NCI-H2107 treated with DMSO at 0.1 percent for 48 hours (cell line): ENCODE data around the gene FAM20B.
A peak's percentile ranks its signal among the peaks of the same experiment; 100 is the strongest.
"Not testable (repeated sequence)": the region's sequence is repeated elsewhere in the genome, so short reads cannot be mapped to it uniquely, and the experiment has no call there.

Source experiments
- DNase-seq: peaks from one replicate; lab custom pipeline; 2025; ENCODE audit not compliant: unreplicated experiment; lab: John Stamatoyannopoulos, UW

Gene FAM20B

GRCh38 chr1:179023946-179024650 lies 1.6 kb upstream of the FAM20B start:
- DNase-seq = no peak

GRCh38 chr1:179025975-179026812 lies 500 bp downstream of the FAM20B start:
- DNase-seq = peak; percentile 58

GRCh38 chr1:179026813-179027669 lies 1.3 kb downstream of the FAM20B start:
- DNase-seq = no peak

GRCh38 chr1:179029321-179029759 lies 3.6 kb downstream of the FAM20B start:
- no peak for DNase-seq

DNA sequence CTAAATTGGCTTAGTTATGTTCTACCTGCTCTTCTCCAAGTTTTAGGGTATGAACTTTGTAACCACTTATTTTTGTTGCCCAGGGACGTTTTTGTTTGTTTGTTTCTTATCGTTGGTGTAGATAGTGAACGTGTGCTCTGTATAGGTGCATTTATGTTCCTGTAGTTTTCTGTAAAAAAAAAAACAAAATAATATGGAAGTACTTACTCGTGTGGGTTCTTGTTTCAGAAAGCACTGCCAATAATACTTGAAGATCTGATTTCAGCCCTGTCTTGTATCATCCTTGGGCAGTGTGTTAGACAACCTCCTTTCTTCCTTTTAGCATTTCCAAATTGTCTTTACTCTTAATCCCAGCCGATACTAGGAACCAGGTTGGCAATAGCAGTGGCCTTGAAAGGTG lies 4.4 kb downstream of the FAM20B start:
- no peak for DNase-seq

- DNase-seq = no peak
These were observed 5.0 kb downstream of the FAM20B start for GRCh38 chr1:179030683-179031082.

DNA sequence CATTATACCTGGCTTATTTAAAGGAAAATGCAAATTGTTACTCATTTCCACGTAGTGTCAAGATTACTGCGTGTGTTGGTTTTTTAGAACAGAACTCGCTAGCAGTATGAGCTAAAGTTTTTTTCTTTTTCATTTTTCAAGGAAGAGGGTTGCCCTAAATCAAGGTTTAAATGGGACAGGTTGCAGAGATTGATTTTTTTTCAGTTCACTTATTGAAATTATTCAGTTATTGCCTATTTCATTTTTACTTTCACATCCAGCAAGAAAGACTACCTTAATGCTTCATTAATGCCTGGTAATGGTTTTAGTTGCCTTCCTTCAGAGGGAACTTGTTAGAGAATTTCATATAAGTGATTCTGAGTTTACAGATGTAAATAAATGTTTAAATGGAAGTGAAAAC lies 5.6 kb downstream of the FAM20B start:
- no peak for DNase-seq

DNA sequence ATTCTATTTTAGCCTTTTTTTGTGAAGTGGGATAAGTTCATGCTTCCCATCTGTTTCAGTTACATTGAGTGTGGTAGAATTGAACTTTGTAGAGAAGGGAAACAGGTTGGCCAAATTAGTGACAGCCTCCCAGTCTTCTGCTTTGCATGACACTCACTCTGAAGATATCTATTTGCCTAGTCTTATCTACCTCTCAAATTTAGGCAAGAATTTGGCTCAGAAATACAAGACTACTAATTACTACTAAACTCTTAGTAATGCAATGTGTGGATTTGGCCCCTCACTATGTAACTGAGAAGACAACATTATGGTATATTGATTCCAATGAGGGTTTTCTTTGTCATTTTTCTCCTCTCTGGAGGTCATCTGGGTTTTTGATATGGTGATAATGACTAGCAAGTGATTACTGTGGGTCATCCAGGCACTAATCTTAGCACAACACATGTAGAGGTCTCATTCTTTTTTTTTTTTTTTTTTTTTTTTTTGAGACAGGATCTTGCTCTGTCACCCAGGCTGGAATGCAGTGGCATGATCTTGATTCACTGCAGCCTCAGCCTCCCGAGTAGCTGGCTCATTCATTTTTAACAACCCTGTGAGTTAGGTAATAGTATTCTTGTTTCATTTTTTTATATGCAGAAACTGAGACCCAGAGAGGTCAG lies 6.3 kb downstream of the FAM20B start:
- DNase-seq = no peak

GRCh38 chr1:179034720-179035119 lies 9.0 kb downstream of the FAM20B start:
- DNase-seq = no peak

DNA sequence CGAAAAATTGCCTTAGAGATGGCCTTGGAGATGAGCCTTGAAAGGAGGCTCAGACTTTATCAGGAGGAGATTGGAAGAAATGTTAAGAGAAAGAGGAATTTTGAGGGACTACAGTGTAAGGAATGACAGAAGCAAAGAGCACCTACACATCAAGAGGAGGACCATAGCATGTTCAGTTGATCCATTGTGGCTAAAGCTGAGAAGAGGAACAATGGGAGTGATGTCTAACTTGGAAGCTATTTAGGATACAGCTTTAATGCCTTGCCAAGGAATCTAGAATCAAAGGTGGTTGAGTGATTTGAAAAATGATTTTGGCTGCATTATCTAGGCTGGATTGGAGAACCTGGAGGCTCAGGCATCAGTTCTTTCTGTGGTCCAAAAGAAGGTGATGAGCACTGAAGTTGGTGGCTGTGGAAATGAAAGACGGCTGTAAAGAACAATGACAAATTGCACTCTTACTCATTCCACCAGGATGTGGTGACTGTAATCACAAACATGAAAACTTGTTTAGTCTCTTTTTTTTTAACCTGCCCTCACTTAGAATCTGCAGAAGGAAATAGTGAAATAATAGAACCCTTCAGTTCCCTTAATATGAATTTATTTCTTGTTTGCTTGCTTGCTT lies 11.3 kb downstream of the FAM20B start:
- no peak for DNase-seq

GRCh38 chr1:179038528-179039281 lies 13.0 kb downstream of the FAM20B start:
- no peak for DNase-seq

DNA sequence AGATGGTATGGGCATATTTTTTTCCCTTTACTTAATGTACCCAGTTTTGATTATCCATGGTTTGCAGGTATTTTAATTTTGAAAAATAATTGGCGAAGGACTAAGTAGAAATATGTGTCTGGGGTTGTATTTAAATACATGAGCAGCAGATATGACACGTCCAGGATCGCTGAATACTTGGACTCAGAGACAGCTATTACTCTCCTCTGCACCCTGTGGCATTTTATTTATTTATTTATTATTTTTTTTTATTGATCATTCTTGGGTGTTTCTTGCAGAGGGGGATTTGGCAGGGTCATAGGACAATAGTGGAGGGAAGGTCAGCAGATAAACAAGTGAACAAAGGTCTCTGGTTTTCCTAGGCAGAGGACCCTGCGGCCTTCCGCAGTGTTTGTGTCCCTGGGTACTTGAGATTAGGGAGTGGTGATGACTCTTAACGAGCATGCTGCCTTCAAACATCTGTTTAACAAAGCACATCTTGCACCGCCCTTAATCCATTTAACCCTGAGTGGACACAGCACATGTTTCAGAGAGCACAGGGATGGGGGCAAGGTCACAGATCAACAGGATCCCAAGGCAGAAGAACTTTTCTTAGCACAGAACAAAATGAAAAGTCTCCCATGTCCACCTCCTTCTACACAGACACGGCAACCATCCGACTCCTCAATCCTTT lies 13.9 kb downstream of the FAM20B start:
- not testable (repeated sequence) for DNase-seq

GRCh38 chr1:179040175-179040551 lies 14.5 kb downstream of the FAM20B start:
- not testable (repeated sequence) for DNase-seq

- DNase-seq = no peak
These were observed 16.4 kb downstream of the FAM20B start for GRCh38 chr1:179042087-179042486.

GRCh38 chr1:179042700-179043099 lies 17.0 kb downstream of the FAM20B start:
- DNase-seq = no peak

DNA sequence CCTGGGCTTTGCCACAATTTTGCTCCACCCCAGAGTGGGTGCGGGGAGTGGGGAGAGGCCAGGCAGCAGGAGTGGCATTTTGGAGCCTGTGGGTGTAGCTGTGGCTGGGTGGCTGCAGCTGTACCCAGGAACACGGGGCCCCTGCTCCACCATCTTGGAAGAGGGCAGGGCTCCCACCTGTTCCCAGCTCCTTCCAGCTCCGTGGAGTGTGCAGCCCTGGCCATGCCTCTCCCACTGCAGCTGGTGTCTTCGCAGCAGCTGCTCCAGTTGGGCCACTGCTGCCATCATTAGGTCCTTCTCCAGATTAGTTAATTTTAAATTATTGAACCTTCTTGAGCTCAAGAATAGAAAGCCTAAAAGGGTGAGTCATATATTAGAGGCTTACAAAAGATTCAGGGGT lies 17.6 kb downstream of the FAM20B start:
- no peak for DNase-seq

DNA sequence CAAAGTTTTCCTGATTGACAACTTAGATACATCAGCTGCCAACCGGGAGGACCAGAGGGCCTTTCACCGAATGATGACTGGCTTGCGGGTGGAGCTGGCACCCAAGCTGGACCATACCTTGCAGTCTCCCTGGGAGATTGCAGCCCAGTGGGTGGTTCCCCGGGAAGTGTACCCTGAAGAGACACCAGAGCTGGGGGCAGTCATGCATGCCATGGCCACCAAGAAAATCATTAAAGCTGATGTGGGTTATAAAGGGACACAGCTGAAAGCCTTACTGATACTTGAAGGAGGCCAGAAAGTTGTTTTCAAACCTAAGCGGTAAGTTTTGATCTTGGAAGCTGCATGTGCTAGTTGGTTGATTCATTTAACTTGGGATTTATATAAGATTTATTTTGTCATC lies 18.2 kb downstream of the FAM20B start:
- no peak for DNase-seq

GRCh38 chr1:179046808-179047635 lies 21.3 kb downstream of the FAM20B start:
- no peak for DNase-seq
